ENCODE data around the gene EIF4G3.
"Not testable (repeated sequence)": the region's sequence is repeated elsewhere in the genome, so short reads cannot be mapped to it uniquely, and the experiment has no call there.

EIF4G3 gene

GRCh38 chr1:21149855-21150432 is 26.8 kb downstream of the EIF4G3 start:
- DNase-seq (ENCODE audit: low spot score): peak; percentile 91

GRCh38 chr1:21149430-21149854 is 27.3 kb downstream of the EIF4G3 start:
- peak; percentile 78 for DNase-seq (ENCODE audit: low spot score)

GRCh38 chr1:21143752-21144151 is 32.9 kb downstream of the EIF4G3 start:
- no peak for DNase-seq (ENCODE audit: low spot score)

- DNase-seq (ENCODE audit: low spot score): no peak
Measured at GRCh38 chr1:21143138-21143537, 33.6 kb downstream of the EIF4G3 start.

- DNase-seq (ENCODE audit: low spot score): no peak
Measured at GRCh38 chr1:21141030-21141429, 35.7 kb downstream of the EIF4G3 start.

GRCh38 chr1:21139601-21140000 is 37.1 kb downstream of the EIF4G3 start:
- DNase-seq (ENCODE audit: low spot score): no peak

- DNase-seq (ENCODE audit: low spot score): not testable (repeated sequence)
Measured at GRCh38 chr1:21136344-21136743, 40.4 kb downstream of the EIF4G3 start.

GRCh38 chr1:21131200-21131599 is 45.5 kb downstream of the EIF4G3 start:
- DNase-seq (ENCODE audit: low spot score): no peak

- no peak for DNase-seq (ENCODE audit: low spot score)
Measured at GRCh38 chr1:21129407-21129806, 47.3 kb downstream of the EIF4G3 start.

GRCh38 chr1:21126324-21126723 is 50.4 kb downstream of the EIF4G3 start:
- DNase-seq (ENCODE audit: low spot score): no peak

GRCh38 chr1:21124846-21125245 is 51.9 kb downstream of the EIF4G3 start:
- DNase-seq (ENCODE audit: low spot score): no peak

GRCh38 chr1:21123287-21123948 is 53.3 kb downstream of the EIF4G3 start:
- DNase-seq (ENCODE audit: low spot score): no peak

- no peak for DNase-seq (ENCODE audit: low spot score)
Measured at GRCh38 chr1:21121764-21122471, 54.8 kb downstream of the EIF4G3 start.

GRCh38 chr1:21118167-21118566 is 58.5 kb downstream of the EIF4G3 start:
- DNase-seq (ENCODE audit: low spot score): no peak

- DNase-seq (ENCODE audit: low spot score): no peak
Measured at GRCh38 chr1:21117597-21118001, 59.1 kb downstream of the EIF4G3 start.

GRCh38 chr1:21117159-21117558 is 59.5 kb downstream of the EIF4G3 start:
- DNase-seq (ENCODE audit: low spot score): no peak

GRCh38 chr1:21115098-21115760 is 61.5 kb downstream of the EIF4G3 start:
- DNase-seq (ENCODE audit: low spot score): peak; percentile 6

- DNase-seq (ENCODE audit: low spot score): no peak
Measured at GRCh38 chr1:21114431-21114830, 62.3 kb downstream of the EIF4G3 start.

GRCh38 chr1:21110163-21110562 is 66.5 kb downstream of the EIF4G3 start:
- no peak for DNase-seq (ENCODE audit: low spot score)

GRCh38 chr1:21106709-21107108 is 70.0 kb downstream of the EIF4G3 start:
- DNase-seq (ENCODE audit: low spot score): no peak

- DNase-seq (ENCODE audit: low spot score): no peak
Measured at GRCh38 chr1:21106238-21106637, 70.5 kb downstream of the EIF4G3 start.

- DNase-seq (ENCODE audit: low spot score): no peak
Measured at GRCh38 chr1:21105807-21106206, 70.9 kb downstream of the EIF4G3 start.

GRCh38 chr1:21104683-21105082 is 72.0 kb downstream of the EIF4G3 start:
- DNase-seq (ENCODE audit: low spot score): no peak

Measured in kidney tubule cell (primary cell).